GM18517 (cell line): Measurements from ENCODE around the gene SRGAP3.

Experiments used
- ATAC-seq: cut with Tn5 transposase; IDR thresholded peaks from one replicate; pipeline ENCODE4 v1.9.1; 2021; ENCODE audit warnings: mild to moderate bottlenecking, moderate library complexity; ENCODE audit not compliant: unreplicated experiment

Gene SRGAP3

GRCh38 chr3:9254764-9255163 is 5.3 kb upstream of the SRGAP3 start:
- no peak for ATAC-seq

DNA sequence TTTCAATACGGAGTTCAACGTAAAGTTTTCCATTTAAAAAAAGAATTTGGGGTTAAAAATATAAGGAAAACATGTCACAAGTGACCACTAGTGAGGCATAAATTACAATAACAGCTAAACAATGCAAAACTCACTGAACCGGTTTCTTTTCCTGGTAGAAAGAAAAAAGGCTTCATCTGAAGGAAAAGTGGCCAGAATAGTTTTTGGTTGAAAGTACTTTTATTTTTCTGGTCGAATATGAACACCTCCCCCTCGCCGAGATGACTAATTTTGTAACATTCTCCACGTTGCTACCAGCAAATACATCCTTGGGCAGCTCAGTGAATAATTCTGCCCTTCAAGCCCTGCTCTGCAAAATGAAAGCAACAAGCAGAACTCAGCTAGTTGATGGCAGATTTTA is 3.9 kb upstream of the SRGAP3 start:
- no peak for ATAC-seq

DNA sequence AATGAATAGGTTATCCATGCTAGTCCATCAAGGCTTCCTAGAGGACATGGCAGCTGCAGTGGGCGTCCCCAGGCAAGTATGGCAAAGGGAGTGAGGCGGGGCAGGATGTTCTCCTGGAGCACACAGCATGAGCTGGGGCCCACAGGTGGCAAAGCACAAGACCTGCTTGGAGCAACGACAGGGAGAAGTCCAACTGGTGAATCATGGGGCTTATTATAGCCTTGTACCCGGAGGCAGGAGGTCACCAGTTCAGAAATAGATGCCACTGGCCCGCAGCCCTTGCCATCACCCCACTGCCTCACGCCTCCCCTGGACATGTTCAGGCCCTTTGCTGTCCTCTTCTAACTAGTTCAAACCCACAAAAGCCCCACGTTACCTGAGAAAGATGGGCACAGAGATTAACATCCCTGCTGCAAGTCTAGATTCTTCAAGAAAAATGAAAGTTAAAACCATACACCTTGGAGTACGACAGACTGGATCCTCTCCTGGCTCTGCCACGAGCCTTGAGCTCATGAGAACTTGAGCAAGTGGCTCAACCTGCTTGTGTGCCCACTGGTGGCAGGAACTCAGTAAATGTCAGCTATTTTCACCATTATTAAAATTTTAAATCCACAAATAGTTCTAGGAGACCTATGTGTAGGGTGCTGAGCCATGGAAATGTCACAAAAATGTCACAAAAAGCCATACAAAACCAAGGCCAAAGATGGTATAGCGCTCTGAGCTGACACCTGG is 1.8 kb upstream of the SRGAP3 start:
- no peak for ATAC-seq

DNA sequence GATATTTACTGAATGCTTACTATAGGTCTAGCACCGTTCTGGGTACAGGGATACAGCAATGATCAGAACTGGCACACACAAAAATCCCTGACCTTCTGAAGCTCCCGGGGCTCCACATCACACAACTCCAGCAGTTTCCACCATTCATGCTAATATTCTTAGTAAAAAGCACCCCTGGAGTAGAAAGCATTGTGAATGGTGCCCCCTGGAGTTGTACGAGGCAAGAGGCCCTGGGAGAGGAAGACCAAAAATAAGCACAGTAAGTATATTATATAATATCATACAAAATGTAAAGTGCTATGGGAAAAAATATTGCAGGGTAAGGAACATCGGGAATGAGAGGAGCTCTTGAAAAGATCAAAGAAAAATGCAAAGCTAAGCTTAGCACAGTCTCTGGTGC is 790 bp upstream of the SRGAP3 start:
- no peak for ATAC-seq

GRCh38 chr3:9248522-9249271 is 749 bp downstream of the SRGAP3 start:
- ATAC-seq: no peak

DNA sequence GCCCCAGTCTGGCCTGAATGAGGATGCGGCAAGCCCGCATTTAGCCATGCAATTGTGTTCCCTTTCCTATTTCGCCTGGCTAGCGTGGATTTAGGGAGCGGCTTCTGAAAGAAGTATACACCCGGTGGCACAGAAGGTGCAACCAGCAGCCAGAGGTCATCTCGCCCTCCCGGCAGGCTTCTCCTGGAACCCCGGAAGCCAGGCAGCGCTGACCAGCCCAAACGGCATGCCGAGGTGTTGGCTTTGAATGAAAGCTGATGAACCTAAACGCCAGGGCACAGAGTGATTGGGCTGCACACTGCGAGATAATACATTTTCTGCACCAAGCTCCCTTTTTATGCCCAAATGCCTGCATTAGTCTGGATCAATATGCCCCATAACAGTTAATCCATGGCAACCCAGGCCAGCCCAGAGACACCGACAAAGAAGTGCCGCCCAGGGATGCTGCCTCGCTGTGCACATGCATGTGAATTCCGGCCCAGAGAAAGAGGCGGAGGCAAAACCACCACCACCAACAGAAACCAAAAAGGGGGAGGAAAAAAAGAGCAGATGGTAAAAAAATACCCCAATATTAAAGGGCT is 1.4 kb downstream of the SRGAP3 start:
- no peak for ATAC-seq

GRCh38 chr3:9247361-9247940 is 2.0 kb downstream of the SRGAP3 start:
- ATAC-seq: no peak

DNA sequence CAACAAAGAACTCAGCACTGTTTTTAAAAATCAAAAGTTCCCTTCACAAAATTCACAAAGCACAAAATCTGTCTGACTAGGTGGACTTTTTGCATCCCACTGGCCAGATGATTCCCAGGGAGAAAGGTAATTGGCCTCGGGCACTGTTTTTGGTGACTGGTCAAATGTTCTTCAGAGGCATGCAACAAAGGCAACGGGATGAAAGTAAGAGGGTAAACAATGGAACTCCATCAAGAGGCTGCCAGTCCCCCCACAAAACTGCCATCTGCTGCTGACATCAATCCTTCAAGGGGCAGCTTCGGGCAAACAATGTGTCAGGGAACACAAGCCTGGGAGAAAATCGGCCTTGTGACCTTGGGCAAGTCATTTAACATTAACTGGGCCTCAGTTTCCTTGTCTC is 3.3 kb downstream of the SRGAP3 start:
- ATAC-seq: no peak

- ATAC-seq: no peak
Observed at GRCh38 chr3:9244495-9245183, 4.8 kb downstream of the SRGAP3 start.

DNA sequence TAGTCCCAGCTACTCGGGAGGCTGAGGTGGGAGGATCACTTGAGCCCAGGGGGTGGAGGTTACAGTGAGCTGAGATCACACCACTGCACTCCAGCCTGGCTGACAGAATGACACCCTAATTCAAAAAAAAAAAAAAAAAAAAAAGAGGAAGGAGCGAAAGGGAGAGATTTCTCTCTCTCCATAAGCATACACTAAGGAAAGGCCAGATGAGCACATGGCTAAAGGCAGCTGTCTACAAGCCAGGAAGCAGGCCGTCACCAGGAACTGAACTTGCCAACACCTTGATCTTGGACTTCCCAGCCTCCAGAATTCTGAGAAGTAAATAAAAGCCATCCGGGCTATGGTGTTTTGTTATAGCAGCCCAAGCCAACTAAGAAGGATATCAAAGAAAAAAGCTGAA is 7.5 kb downstream of the SRGAP3 start:
- no peak for ATAC-seq

DNA sequence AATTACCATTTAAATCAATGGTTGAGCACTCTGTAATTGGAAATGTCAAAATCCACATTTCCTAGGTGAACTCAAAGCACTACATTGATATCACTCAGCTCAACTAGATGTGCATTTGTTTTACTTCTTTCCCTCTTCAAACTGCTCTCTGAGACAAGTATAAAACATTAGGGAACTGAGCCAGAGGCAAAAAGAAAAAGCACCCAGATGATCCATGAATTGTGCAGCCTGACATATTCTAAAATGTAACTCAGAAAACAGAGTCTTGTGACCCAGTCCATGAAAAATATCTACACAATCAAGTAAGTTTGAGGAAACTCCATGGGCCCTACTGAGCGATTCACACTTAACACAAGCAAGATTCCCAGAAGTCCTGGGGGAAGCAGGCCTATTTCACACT is 9.8 kb downstream of the SRGAP3 start:
- ATAC-seq: no peak

DNA sequence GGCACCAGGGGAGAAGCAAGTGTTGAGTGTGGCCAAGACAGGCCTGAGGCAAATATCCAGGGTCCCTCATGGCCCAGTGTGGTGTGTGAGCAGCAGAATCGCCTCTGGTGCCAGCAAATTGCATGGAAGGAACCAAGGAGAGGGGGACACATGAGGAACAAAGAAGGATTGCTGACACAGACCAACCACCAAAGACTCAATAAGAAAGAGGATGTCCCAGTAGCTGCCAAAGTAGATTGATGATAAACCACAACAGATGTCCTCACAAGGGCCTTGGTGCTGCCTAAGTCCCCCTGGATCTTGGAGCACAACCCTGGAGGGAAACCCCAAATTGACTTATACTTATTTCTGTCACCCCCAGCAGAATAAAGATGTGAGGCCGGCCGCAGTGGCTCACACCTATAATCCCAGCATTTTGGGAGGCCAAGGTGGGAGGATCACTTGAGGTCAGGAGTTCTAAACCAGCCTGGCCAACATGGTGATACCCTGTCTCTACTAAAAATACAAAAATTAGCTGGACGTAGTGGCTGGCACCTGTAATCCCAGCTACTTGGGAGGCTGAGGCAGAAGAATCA is 10.6 kb downstream of the SRGAP3 start:
- no peak for ATAC-seq

- ATAC-seq: no peak
Observed at GRCh38 chr3:9238276-9238675, 11.2 kb downstream of the SRGAP3 start.

DNA sequence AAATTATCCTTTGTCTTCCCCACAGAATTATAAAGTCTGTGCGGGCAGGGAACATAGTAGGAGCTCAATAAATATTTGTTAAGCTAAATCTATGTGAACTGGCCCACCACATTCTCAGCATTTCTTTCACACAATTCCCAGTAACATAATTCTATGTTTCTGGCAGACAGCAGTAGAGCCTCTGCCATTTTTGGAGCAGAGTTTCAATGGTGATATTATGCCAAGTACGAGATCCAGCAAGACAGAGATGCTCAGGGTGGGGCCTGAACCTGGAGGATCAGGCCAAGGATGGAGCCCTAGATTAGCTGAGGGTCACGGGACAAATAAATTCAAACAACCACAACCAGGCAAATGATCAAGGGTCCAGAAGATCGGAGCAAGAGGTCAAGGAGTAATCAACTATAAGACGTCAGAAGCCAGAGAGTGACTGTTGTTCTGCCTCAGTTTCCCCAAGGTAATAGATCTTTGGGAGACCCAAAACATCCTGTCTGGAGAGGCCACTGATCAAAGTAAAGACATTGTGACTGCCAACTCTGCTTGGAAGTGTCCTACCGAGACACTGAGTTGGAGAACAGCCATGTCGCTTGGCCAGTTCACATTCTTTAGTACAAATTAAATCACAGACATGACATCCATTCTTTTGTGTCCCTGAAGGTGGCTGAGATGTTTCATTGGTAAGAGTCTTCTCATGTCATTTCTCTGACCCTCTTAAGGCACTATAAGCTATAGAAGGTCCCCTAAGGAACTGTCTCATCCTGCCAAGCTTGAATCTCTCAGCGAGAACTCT is 15.4 kb downstream of the SRGAP3 start:
- no peak for ATAC-seq

DNA sequence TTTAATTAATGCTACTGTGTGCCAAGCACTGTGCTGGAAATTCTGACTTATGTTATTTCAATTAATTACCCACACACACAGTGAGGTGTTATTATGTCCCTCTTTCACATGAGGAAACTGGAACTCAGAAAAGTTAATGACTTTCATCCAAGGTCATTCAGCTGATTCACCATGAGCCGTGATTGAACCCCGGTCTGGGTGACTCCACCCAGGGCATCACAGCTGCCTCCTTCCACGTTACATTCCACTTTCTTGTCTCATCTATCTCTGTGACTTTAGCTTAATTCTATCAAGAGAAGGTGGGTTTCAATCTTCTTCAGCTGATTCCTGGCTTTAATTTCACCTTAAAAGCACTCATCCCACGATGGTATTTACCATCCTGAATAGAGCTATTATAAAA is 16.3 kb downstream of the SRGAP3 start:
- no peak for ATAC-seq

DNA sequence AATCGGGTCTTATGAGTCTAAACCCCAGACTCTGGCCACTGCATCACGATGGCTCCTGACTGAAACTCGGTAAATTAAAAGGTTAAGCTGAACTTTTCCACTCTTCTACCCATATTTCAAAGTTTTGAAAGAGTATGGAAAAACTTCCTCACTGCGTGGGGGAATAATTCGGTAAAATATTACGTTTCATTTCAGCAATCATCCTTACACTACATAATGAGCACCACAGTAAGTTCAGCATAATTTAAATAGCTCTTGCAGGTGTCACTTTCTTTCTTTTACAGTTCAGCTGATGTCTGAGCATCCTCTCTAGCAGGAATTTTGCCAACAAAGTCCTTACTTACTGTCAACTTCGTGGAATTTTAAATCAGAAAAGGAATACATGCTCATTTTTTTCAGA is 17.5 kb downstream of the SRGAP3 start:
- no peak for ATAC-seq

DNA sequence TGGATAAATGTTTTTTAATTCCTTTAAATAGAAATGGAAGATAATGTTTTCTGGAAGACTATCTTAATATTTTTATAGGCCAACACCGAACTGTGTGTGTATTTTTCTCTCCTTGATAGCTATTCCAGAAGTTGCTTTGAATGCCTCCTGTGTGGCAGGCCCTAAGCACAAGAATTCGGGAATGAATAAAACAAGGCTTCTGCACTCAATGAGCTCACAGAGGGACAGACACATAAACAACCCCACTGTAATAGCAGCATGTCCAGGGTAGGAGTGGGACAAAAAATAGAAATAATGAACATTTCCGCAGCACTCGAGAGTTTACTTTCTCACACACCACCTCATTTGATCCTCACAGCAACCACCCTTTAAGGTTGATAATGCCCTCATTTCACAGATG is 18.0 kb downstream of the SRGAP3 start:
- no peak for ATAC-seq

DNA sequence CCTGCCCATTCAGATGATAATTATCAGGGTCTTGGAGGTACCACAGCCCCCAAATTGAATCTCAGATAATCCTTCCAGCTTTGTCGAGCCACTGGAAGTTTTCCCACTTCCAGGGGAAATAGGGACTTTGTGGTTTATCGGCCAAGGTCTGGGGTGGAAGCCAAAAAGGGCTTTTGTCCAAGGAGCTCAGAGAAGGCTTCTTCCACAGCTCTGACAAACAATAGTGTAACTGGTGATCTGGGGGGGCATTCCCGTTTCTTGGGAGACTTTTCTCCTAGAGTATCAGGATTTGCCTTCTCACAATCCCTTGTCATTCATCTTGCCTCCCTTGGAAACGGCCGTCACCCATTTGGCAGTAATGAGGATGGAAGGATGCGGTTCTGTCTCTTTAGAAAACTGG is 18.4 kb downstream of the SRGAP3 start:
- ATAC-seq: no peak

- ATAC-seq: no peak
Observed at GRCh38 chr3:9230596-9230995, 18.9 kb downstream of the SRGAP3 start.

DNA sequence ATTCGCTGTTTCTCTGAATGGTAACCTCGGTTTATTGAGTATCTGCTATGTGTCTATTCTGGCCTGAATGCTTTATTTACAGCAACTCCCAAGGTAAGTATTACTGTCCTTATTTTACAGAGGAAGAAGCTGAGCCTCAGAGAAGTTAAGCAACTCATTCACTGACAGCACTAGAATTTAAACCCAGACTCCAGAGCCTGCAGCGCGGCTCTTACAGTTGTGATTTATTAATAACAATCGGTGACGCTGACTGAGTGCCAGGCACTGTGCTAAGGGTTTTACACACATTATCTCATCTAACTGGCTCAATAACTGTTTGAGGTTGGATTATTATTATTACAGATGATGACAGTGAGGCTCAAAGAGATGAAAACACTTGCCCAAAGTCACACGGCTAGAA is 19.6 kb downstream of the SRGAP3 start:
- no peak for ATAC-seq
